Activated CD8-positive, alpha-beta T cell treated with anti-CD3 and anti-CD28 coated beads for 36 hours (primary cell): Measurements from ENCODE around the gene RGL2. TPM values are rescaled to one million over a fixed set of nuclear protein-coding genes. Genes with fewer than 3 reads are reported as not detected.

Experiments used
- ATAC-seq: fragments of 200-7000 bp; cut with Tn5 transposase; one replicate; pipeline ENCODE4 v1.10.0; 2021; ENCODE audit warnings: mild to moderate bottlenecking, moderate library complexity
- CTCF ChIA-PET: fragments of 350-600 bp; sonication (Branson Sonifier 250); formaldehyde crosslinking; loops from one replicate; lab custom pipeline; 2021; ENCODE audit warnings: antibody characterized with exemption; lab: Charles Lee
- POLR2A ChIA-PET: fragments of 350-600 bp; sonication (Branson Sonifier 250); formaldehyde crosslinking; loops from one replicate; lab custom pipeline; 2021; ENCODE audit warnings: antibody characterized with exemption; lab: Charles Lee
- DNase-seq: peaks from one replicate; pipeline ENCODE4 v3.0.0-alpha.2; 2020
- H3K27ac Mint-ChIP-seq: one replicate; pipeline ENCODE4 v1.8.0; 2021; ENCODE audit warnings: mild to moderate bottlenecking, mixed read lengths
- H3K27me3 Mint-ChIP-seq: one replicate; pipeline ENCODE4 v1.8.0; 2021; ENCODE audit warnings: mixed read lengths
- H3K36me3 Mint-ChIP-seq: one replicate; pipeline ENCODE4 v1.8.0; 2021; ENCODE audit warnings: low read depth, mixed read lengths
- H3K4me1 Mint-ChIP-seq: one replicate; pipeline ENCODE4 v1.8.0; 2021; ENCODE audit warnings: low read depth, mixed read lengths
- H3K4me3 Mint-ChIP-seq: one replicate; pipeline ENCODE4 v1.8.0; 2021; ENCODE audit warnings: mild to moderate bottlenecking, moderate library complexity, mixed read lengths
- H3K9me3 Mint-ChIP-seq: one replicate; pipeline ENCODE4 v1.8.0; 2021; ENCODE audit warnings: mixed read lengths
- CTCF ChIP-seq: fragments of 200-600 bp; IDR thresholded peaks from one replicate; pipeline ENCODE4 v1.8.0; 2022; ENCODE audit warnings: antibody characterized with exemption, mild to moderate bottlenecking
- intact Hi-C: fragments of 100-400 bp; cut with micrococcal nuclease; formaldehyde crosslinking; loops from one replicate; pipeline ENCODE4 v1.10.0; 2022
- total RNA-seq, 2 experiments: library from RNA; stranded (reverse); gene quantifications; one replicate each; pipeline ENCODE4 v1.2.3, GENCODE V29; 2021

The RGL2 gene
- total RNA-seq, 2 experiments from 2014 or later: 24.2 to 24.3 TPM

GRCh38 chr6:33252759-33253158 is 46.0 kb downstream of the RGL2 start:
- no peak for DNase-seq
- ChIA-PET POLR2A (no interaction called here), CTCF (no interaction called here)
- intact Hi-C loops: no loop called here
- Mint-ChIP-seq H3K36me3 (peaks cover 31% of the 10 kb centered on the region), H3K27ac (no peak overlapping the region), H3K4me3 (no peak overlapping the region), H3K27me3 (no peaks in the 10 kb centered on the region), H3K9me3 (no peaks in the 10 kb centered on the region), H3K4me1 (peaks cover 34% of the 10 kb centered on the region)
- TF ChIP-seq CTCF: no peak
- no peak for ATAC-seq

GRCh38 chr6:33251395-33252012 is 47.2 kb downstream of the RGL2 start:
- POLR2A ChIA-PET: interaction anchor here (0.6 to 5.2 kb wide), 9 partner anchors 9 to 170 kb away, joined by 3 to 53 read pairs (median 5); partner anchors contain the start of genes RING1, RPS18 and VPS52
- DNase-seq (no peak), ATAC-seq (no peak)
- Mint-ChIP-seq H3K27me3 (no peaks in the 10 kb centered on the region), H3K4me1 (peaks cover 34% of the 10 kb centered on the region), H3K27ac (peak overlapping the region; percentile 63), H3K4me3 (peak overlapping the region; percentile 16), H3K36me3 (peaks cover 31% of the 10 kb centered on the region), H3K9me3 (no peaks in the 10 kb centered on the region)
- TF ChIP-seq CTCF: no peak
- CTCF ChIA-PET: interaction anchor here (3.9 to 4.7 kb wide), 2 partner anchors 54 to 126 kb away, joined by 51 to 75 read pairs; partner anchors contain the start of genes RXRB and SLC39A7
- intact Hi-C loops: no loop called here

- peak overlapping the region; percentile 95 for H3K27ac Mint-ChIP-seq
- ATAC-seq (no peak), DNase-seq (no peak)
- H3K4me1 Mint-ChIP-seq: peaks cover 34% of the 10 kb centered on the region
- ChIA-PET POLR2A (interaction anchor here (1.0 to 5.2 kb wide), 13 partner anchors 8 to 444 kb away, joined by 3 to 53 read pairs (median 6); partner anchors contain the start of genes B3GALT4, RING1, RPS18 and VPS52), CTCF (interaction anchor here (0.8 to 4.7 kb wide), 7 partner anchors 20 to 266 kb away, joined by 3 to 75 read pairs (median 5); partner anchors contain the start of genes RPS18, RXRB, SLC39A7 and VPS52)
- no peaks in the 10 kb centered on the region for H3K9me3 Mint-ChIP-seq
- no peak for TF ChIP-seq CTCF
- intact Hi-C loops: no loop called here
- peak overlapping the region; percentile 92 for H3K4me3 Mint-ChIP-seq
- peaks cover 31% of the 10 kb centered on the region for H3K36me3 Mint-ChIP-seq
- H3K27me3 Mint-ChIP-seq: no peaks in the 10 kb centered on the region
Measured at GRCh38 chr6:33250731-33251130, 48.0 kb downstream of the RGL2 start.

- ATAC-seq: no peak
- intact Hi-C loops: loop anchor here (2.0 to 10.0 kb wide), 4 partner anchors 38 to 245 kb away; partner anchors contain the start of gene HLA-DOA
- Mint-ChIP-seq H3K27me3 (no peaks in the 10 kb centered on the region), H3K4me1 (peaks cover 34% of the 10 kb centered on the region), H3K4me3 (peak overlapping the region; percentile 92), H3K36me3 (peaks cover 28% of the 10 kb centered on the region), H3K9me3 (no peaks in the 10 kb centered on the region), H3K27ac (peak overlapping the region; percentile 95)
- no peak for TF ChIP-seq CTCF
- ChIA-PET POLR2A (interaction anchor here (0.5 to 5.2 kb wide), 19 partner anchors 9 to 445 kb away, joined by 3 to 53 read pairs (median 6); partner anchors contain the start of genes B3GALT4, HSD17B8, RING1 and RPS18), CTCF (interaction anchor here (0.6 to 5.2 kb wide), 20 partner anchors 12 to 266 kb away, joined by 3 to 75 read pairs (median 8); partner anchors contain the start of genes RING1, RPS18, RXRB and SLC39A7)
- peak; percentile 28 for DNase-seq
Measured at GRCh38 chr6:33249732-33250630, 48.8 kb downstream of the RGL2 start.
